PC-9 (cell line): ENCODE measurements around the gene MBNL1.

Source experiments
- EZH2 ChIP-seq: fragments of 200-600 bp; sonication (generic); IDR thresholded peaks from 2 replicates; pipeline ENCODE4 v1.8.0; 2017; ENCODE audit warnings: antibody characterized with exemption, low read depth
- TF ChIP-seq, protein P1 (sequence below): fragments of 200-600 bp; sonication (generic); conservative IDR thresholded peaks from 2 replicates; pipeline ENCODE4 v1.6.1; 2017; ENCODE audit warnings: mixed run types, antibody characterized with exemption, mild to moderate bottlenecking, moderate library complexity

DNA sequence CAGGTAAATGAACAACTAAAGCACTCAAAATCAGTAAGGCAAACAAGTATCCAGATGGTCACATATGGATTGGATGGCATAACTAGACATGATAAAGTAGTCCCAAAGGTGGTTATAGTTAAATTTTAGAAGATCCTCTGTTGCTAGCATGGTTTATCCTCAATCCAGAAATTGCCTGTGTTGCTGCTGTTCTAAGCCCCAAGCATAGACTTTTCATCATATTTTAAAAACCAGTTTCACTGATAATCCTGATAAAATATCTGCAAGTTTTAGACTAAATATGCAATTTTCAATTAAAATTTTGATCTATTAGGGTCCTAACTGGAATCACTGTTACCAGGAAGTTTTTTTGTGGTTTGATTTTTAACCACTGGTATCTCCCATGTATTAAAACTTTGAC, 35.4 kb downstream of the MBNL1 start:
- TF ChIP-seq, protein P1, sequence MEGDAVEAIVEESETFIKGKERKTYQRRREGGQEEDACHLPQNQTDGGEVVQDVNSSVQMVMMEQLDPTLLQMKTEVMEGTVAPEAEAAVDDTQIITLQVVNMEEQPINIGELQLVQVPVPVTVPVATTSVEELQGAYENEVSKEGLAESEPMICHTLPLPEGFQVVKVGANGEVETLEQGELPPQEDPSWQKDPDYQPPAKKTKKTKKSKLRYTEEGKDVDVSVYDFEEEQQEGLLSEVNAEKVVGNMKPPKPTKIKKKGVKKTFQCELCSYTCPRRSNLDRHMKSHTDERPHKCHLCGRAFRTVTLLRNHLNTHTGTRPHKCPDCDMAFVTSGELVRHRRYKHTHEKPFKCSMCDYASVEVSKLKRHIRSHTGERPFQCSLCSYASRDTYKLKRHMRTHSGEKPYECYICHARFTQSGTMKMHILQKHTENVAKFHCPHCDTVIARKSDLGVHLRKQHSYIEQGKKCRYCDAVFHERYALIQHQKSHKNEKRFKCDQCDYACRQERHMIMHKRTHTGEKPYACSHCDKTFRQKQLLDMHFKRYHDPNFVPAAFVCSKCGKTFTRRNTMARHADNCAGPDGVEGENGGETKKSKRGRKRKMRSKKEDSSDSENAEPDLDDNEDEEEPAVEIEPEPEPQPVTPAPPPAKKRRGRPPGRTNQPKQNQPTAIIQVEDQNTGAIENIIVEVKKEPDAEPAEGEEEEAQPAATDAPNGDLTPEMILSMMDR: no peak
- no peak for TF ChIP-seq EZH2
